HepG2 (cell line): ENCODE results near the gene HIRA. TPM values are rescaled to one million over a fixed set of nuclear protein-coding genes. Genes with fewer than 3 reads are reported as not detected.

Source experiments
- ELF3 ChIP-seq: IDR thresholded peaks from 2 replicates; pipeline ENCODE4 v1.6.1; 2016; ENCODE audit warnings: missing genetic modification reagents, missing compliant biosample characterization
- FOXJ3 ChIP-seq: sonication (generic); formaldehyde crosslinking; IDR thresholded peaks from 2 replicates; pipeline ENCODE4 v1.4.0; 2020; ENCODE audit warnings: missing genetic modification reagents, mild to moderate bottlenecking, borderline replicate concordance
- FOXK2 ChIP-seq: fragments of 450-650 bp; IDR thresholded peaks from 2 replicates; pipeline ENCODE4 v1.6.1; 2016
- HNF4G ChIP-seq, 2 experiments: sonication (generic) in 1 of 2; formaldehyde crosslinking in 1 of 2; IDR thresholded peaks; 2 replicates each; pipeline versions ENCODE4 v1.4.0 to v1.6.1; 2011 to 2020; ENCODE audit warnings: borderline replicate concordance in 2 of 2, low read depth in 2 of 2, mild to moderate bottlenecking in 2 of 2, low read length in 1 of 2, missing genetic modification reagents in 1 of 2, moderate library complexity in 1 of 2
- MAF1 ChIP-seq: sonication (generic); formaldehyde crosslinking; IDR thresholded peaks from 2 replicates; pipeline ENCODE4 v1.5.0; 2020; ENCODE audit warnings: missing genetic modification reagents, borderline replicate concordance
- NFKBIZ ChIP-seq: IDR thresholded peaks from 2 replicates; pipeline ENCODE4 v1.6.1; 2018; ENCODE audit warnings: missing genetic modification reagents, missing compliant biosample characterization
- ONECUT2 ChIP-seq: sonication (generic); formaldehyde crosslinking; IDR thresholded peaks from 2 replicates; pipeline ENCODE4 v1.4.0; 2020; ENCODE audit warnings: missing genetic modification reagents
- PCBP1 ChIP-seq: fragments of 200-400 bp; formaldehyde crosslinking; IDR thresholded peaks from 2 replicates; pipeline ENCODE4 v1.6.1; 2017; ENCODE audit warnings: mild to moderate bottlenecking, low read depth, low read length, borderline replicate concordance
- SIX4 ChIP-seq: sonication (generic); formaldehyde crosslinking; IDR thresholded peaks from 2 replicates; pipeline ENCODE4 v1.4.0; 2020; ENCODE audit warnings: missing genetic modification reagents
- TEAD3 ChIP-seq: optimal IDR thresholded peaks from 2 replicates; pipeline ENCODE3; 2016; ENCODE audit warnings: borderline replicate concordance
- XRCC5 ChIP-seq: fragments of 200-400 bp; formaldehyde crosslinking; optimal IDR thresholded peaks from 2 replicates; pipeline ENCODE3; 2017; ENCODE audit warnings: mild to moderate bottlenecking, low read length
- ZFP1 ChIP-seq: IDR thresholded peaks from 2 replicates; pipeline ENCODE4 v1.6.1; 2016
- ZNF326 ChIP-seq: sonication (generic); formaldehyde crosslinking; IDR thresholded peaks from 2 replicates; pipeline ENCODE4 v1.4.0; 2020; ENCODE audit warnings: missing genetic modification reagents, borderline replicate concordance
- ZNF772 ChIP-seq: sonication (generic); formaldehyde crosslinking; IDR thresholded peaks from 2 replicates; pipeline ENCODE4 v1.5.0; 2020; ENCODE audit warnings: mild to moderate bottlenecking, missing genetic modification reagents
- ZNF883 ChIP-seq: sonication (generic); formaldehyde crosslinking; IDR thresholded peaks from 2 replicates; pipeline ENCODE4 v1.5.1; 2020; ENCODE audit warnings: mild to moderate bottlenecking, missing genetic modification reagents; ENCODE audit errors: not compliant biosample characterization
- ZSCAN20 ChIP-seq: sonication (generic); formaldehyde crosslinking; IDR thresholded peaks from 2 replicates; pipeline ENCODE4 v1.4.0; 2020; ENCODE audit warnings: missing genetic modification reagents, mild to moderate bottlenecking, borderline replicate concordance
- polyA plus RNA-seq, 8 experiments: library from polyadenylated mRNA; depleted of rRNA in 3 of 8; stranded (reverse) in 7 of 8; unstranded in 1 of 8; fragments of >200 nt; fragmentation: Illumina TruSeq in 4 of 8; extraction: Trizol in 4 of 8; gene quantifications; 2 replicates each; pipeline versions ENCODE4 v1.2.1 to v1.2.3, GENCODE V29; 2011 to 2016; ENCODE audit warnings: low read depth in 4 of 8, missing spikeins in 1 of 8, mixed read lengths in 1 of 8; ENCODE audit not compliant: insufficient read depth in 1 of 8
- total RNA-seq, 5 experiments: library from RNA; depleted of rRNA; stranded (reverse); fragments of >200 nt; fragmentation: Illumina TruSeq; extraction: Trizol; gene quantifications; 2 replicates each; pipeline ENCODE4 v1.2.3, GENCODE V29; 2016; ENCODE audit warnings: low read depth in 1 of 5
- TF ChIP-seq, protein P1 (sequence below): sonication (generic); formaldehyde crosslinking; IDR thresholded peaks from 2 replicates; pipeline ENCODE4 v1.5.0; 2020; ENCODE audit warnings: missing genetic modification reagents, mild to moderate bottlenecking, borderline replicate concordance
- TF ChIP-seq, protein P2 (sequence below): IDR thresholded peaks from 2 replicates; pipeline ENCODE4 v1.6.1; 2012; ENCODE audit warnings: inconsistent platforms
- TF ChIP-seq, protein P3 (sequence below): sonication (generic); formaldehyde crosslinking; IDR thresholded peaks from 2 replicates; pipeline ENCODE4 v1.5.0; 2020; ENCODE audit warnings: missing genetic modification reagents
- TF ChIP-seq, protein P4 (sequence below): sonication (generic); formaldehyde crosslinking; IDR thresholded peaks from 2 replicates; pipeline ENCODE4 v1.4.0; 2020; ENCODE audit warnings: mild to moderate bottlenecking, missing genetic modification reagents

Gene HIRA
- total and polyA plus RNA-seq, 2 of the 13 experiments (the other 11 are each of a cell fraction or from before 2014, with no cell fraction given) = 21.5 to 29.2 TPM

DNA sequence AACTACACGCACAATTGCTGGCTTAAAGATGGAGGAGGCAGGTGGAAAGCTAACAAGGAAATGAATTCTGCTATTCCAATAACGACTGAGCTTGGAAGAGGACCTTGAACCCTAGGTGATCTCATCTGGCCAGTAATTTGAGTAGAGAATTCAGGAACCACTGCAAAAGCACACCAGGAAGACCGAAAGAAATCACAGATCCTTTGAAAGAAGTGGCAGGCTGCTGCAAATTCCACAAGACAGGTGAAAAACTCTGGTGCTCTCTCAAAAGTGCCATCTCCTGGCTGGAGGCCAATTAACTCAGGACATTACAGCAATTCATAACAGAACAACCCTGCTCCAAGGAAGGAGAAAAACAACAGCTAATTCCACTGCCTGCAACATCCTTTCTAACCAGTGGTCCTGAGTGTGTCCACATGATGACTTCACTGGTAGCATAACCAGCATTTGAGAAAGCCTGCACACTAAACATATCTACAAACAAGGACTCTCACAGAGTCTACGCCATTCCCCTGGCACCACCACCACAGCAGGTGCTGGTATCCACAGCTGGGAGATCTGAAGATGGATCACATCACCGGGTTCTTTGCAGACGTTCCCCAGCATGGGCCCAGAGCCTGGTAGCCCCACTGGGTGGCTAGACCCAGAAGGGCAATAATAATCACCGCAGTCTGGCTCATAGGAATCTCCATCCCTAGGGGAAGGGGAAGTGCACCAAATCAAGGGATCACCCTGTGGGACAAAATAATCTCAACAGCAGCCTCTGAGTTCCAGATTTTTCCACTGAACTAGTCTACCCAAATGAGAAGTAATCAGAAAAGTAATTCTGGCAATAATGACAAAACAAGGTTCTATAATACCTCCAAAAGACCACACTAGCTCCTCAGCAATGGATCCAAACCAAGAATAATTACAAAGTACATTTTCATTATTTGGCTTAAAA lies 95.1 kb downstream of the HIRA start (continued):
- TF ChIP-seq HNF4G (IDR thresholded peaks at IDR 0.05; ENCODE audit: borderline replicate concordance, low read depth, low read length) (no peak), HNF4G (CRISPR knock-in tag; IDR thresholded peaks at IDR 0.05; ENCODE audit: borderline replicate concordance, low read depth) (no peak), ONECUT2 (CRISPR knock-in tag) (no peak), MAF1 (CRISPR knock-in tag) (no peak), ZSCAN20 (CRISPR knock-in tag) (no peak), SIX4 (CRISPR knock-in tag) (peak; percentile 50; the same call in 1 of the 2 replicates), ZNF326 (no peak), ELF3 (CRISPR knock-in tag) (peak; percentile 97), XRCC5 (no peak), PCBP1 (no peak), ZFP1 (CRISPR knock-in tag) (no peak), FOXK2 (no peak), ZNF772 (CRISPR knock-in tag) (no peak), NFKBIZ (no peak), TEAD3 (peak; percentile 43), FOXJ3 (CRISPR knock-in tag) (no peak), ZNF883 (CRISPR knock-in tag) (no peak)
- TF ChIP-seq, protein P1, sequence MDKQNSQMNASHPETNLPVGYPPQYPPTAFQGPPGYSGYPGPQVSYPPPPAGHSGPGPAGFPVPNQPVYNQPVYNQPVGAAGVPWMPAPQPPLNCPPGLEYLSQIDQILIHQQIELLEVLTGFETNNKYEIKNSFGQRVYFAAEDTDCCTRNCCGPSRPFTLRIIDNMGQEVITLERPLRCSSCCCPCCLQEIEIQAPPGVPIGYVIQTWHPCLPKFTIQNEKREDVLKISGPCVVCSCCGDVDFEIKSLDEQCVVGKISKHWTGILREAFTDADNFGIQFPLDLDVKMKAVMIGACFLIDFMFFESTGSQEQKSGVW (CRISPR knock-in tag) = no peak
- TF ChIP-seq, protein P2, sequence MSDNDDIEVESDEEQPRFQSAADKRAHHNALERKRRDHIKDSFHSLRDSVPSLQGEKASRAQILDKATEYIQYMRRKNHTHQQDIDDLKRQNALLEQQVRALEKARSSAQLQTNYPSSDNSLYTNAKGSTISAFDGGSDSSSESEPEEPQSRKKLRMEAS = no peak
- TF ChIP-seq, protein P3, sequence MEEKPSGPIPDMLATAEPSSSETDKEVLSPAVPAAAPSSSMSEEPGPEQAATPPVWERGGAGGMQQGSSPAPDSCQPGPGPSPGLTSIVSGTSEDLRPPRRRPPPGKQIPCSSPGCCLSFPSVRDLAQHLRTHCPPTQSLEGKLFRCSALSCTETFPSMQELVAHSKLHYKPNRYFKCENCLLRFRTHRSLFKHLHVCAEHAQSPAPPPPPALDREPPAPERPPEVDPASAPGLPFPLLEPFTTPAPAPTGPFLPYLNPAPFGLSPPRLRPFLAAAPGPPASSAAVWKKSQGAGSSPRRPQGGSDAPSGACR (CRISPR knock-in tag) = no peak
- TF ChIP-seq, protein P4, sequence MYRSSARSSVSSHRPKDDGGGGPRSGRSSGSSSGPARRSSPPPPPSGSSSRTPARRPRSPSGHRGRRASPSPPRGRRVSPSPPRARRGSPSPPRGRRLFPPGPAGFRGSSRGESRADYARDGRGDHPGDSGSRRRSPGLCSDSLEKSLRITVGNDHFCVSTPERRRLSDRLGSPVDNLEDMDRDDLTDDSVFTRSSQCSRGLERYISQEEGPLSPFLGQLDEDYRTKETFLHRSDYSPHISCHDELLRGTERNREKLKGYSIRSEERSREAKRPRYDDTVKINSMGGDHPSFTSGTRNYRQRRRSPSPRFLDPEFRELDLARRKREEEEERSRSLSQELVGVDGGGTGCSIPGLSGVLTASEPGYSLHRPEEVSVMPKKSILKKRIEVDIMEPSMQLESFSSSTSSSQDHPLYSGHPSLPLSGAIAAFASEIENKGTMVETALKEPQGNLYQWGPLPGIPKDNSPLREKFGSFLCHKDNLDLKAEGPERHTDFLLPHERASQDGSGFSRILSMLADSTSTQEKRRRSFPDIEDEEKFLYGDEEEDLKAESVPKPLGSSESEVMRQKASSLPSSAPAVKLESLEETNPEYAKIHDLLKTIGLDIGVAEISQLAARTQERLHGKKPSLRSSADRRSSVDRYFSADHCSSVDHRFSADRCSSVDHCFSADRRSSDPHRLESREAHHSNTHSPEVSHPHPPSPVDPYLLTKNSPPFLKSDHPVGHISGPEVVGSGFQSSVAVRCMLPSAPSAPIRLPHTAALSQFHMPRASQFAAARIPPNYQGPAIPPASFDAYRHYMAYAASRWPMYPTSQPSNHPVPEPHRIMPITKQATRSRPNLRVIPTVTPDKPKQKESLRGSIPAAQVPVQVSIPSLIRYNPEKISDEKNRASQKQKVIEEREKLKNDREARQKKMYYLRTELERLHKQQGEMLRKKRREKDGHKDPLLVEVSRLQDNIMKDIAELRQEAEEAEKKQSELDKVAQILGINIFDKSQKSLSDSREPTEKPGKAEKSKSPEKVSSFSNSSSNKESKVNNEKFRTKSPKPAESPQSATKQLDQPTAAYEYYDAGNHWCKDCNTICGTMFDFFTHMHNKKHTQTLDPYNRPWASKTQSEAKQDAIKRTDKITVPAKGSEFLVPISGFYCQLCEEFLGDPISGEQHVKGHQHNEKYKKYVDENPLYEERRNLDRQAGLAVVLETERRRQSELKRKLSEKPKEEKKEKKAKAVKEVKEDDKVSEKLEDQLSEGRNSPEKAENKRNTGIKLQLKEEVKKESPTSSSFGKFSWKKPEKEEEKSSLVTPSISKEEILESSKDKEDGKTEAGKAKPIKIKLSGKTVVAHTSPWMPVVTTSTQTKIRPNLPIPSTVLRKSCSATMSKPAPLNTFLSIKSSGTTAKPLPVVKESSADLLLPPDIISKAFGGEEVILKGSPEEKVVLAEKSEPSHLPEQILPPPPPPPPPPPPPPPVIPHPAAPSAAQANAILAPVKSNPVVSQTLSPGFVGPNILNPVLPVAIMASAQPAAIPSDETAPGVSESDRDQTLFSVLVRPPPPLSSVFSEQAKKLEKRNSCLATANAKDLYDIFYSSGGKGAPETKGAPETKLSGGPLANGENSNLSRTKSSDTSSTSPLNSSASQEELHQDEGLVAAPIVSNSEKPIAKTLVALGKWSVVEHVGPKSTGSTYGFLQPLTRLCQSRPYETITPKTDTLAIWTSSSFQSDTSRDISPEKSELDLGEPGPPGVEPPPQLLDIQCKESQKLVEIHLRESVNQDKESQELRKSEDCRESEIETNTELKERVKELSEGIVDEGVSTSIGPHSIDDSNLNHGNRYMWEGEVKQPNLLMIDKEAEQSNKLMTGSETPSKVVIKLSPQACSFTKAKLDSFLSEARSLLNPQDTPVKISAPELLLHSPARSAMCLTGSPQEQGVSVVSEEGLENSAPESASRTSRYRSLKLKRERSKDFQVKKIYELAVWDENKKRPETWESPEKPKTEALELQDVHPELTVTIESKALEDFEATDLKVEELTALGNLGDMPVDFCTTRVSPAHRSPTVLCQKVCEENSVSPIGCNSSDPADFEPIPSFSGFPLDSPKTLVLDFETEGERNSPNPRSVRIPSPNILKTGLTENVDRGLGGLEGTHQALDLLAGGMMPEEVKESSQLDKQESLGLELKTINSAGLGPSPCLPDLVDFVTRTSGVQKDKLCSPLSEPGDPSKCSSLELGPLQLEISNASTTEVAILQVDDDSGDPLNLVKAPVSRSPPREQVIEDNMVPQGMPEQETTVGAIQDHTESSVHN (CRISPR knock-in tag) = no peak
